ENCODE measurements around the gene ETF1.

DNA sequence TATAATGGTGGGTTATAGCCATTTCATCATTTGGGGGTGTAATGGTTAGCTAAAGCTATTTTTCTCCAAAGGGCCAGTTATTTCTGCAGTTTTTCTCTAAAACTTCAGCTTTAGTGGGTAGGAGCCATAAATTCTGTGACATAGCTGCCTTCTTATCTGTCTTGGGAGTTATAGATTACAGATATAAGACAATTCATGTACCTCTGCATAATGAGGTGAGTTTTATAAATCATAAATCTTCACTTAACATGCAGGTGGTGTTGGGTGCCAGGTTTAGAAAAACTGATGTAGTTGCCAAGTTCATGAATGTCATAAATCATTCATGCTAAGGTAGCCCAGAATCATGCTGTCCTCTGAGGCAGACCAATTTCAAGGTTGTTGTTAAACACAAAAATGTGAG lies 42.1 kb upstream of the ETF1 start:
- TF ChIP-seq GATA2 (IDR thresholded peaks at IDR 0.05; ENCODE audit: low read depth, low read length) (no peak), GATA3 (IDR thresholded peaks at IDR 0.05; ENCODE audit: low read depth, low read length) (no peak)

All from SH-SY5Y (cell line).